Dermis microvascular lymphatic vessel endothelial cell (primary cell): ENCODE data around the gene TSPO2. TPM values are rescaled to one million over a fixed set of nuclear protein-coding genes. Genes with fewer than 3 reads are reported as not detected.
A peak's percentile ranks its signal among the peaks of the same experiment; 100 is the strongest.

Experiments
- DNase-seq, 2 donors: peaks; one replicate each; pipeline versions ENCODE4 v3.0.0 to v3.0.0-alpha.2; 2010; ENCODE audit warnings: low read depth in 2 of 2
- total RNA-seq: library from RNA; depleted of rRNA; stranded (reverse); fragments of >200 nt; gene quantifications from 2 replicates; pipeline ENCODE4 v1.2.1, GENCODE V29; 2014

The TSPO2 gene
- total RNA-seq, 1 donor from 2014 or later, result not detected

DNA sequence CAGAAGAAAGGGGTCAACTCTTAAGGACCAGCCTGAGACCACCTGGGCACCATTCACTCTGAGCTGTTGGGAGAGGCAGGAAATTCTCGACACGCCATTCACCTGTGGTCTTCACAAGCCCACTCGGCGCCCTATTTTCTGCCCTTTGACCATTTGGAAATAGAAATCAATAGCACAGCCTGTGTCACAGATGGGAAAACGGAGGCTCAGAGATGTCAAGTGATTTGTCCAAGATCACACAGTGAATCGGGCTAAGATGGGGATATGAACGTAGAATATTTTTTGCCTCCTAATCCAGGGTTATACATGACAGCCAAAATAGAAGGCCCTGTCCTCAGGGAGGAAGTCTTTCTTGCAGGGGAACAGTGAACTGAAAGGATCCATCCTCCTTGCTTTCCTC is 7.7 kb downstream of the TSPO2 start:
- no peak for DNase-seq

DNA sequence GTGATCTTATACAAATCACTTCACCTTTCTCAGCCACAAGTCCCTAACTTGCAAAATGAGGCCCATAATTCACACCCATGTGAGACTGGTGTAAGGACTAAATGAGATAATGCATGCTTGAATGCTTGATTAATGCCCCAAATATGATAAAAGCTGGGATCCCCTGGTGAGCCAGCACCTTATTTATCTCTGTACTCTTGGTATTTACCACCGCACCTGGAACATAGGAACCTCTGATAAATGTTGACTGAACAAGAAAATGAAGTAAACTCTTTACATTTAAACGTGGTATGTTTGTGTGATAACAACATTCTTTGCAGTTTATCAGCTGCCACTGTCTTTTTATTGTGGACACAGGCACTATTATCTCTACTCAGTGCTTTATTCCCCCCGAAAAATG is 8.3 kb downstream of the TSPO2 start:
- DNase-seq, result no peak

DNA sequence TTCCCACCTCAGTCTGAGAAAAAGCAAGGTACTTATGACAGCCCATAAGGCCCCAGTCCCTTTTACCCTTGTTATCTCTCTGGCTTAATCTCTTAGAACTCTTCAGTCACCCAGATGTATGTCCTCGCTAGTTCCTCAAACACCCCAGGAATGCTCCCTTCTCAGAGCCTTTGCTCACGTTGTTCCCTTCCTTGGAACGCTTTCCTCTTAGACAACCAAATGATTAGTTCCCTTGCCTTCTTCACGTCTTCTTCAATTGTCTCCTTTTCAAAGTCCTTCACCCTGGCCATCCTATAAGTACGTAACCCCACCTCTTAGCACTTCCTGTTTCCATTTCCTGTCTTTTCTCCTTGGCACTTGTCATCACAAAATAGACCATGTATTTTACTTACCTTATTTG is 9.6 kb downstream of the TSPO2 start:
- no peak for DNase-seq

DNA sequence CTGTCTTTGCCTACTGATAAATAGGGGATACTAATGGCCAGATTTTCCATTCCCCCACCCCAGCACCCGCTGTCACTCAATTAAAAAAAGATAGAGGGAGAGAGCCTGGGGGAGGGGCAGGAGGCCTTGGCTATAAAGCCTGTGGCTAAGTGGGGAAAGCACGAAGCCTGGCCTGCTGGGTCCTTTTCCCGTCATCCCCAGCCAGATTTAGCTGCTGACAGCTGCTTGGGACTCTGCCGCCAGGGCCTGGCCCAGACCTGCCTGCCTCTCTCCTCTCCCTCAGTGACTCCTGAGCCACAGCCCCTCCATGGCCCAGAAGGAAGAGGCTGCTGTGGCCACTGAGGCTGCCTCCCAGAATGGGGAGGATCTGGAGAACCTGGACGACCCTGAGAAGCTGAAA is 10.8 kb downstream of the TSPO2 start, which contains the start of gene APOBEC2:
APOBEC2 (plus strand) TSS at position 162 of the 400 bp plus-strand sequence; CDS start at position 308, 146 bp downstream.
- DNase-seq, result no peak

DNA sequence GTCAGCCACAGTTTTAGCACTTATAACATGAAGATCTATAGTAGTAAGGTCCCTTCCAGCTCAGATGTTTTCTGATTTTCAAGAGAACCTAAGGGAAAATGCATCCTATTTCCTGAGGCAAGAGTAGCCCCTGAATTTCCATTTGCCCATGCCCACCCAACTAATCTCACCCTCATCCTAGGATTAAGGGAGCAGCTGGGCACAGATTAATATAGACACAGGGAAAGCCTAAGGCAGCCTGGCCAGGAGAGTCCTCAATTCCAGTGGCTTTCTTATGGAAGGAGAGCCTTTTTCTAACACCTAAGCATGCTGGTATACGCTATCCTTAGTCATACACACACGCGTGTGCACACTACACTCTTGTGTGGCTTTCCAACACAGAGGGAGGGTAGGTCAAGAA is 12.2 kb downstream of the TSPO2 start:
- no peak for DNase-seq

DNA sequence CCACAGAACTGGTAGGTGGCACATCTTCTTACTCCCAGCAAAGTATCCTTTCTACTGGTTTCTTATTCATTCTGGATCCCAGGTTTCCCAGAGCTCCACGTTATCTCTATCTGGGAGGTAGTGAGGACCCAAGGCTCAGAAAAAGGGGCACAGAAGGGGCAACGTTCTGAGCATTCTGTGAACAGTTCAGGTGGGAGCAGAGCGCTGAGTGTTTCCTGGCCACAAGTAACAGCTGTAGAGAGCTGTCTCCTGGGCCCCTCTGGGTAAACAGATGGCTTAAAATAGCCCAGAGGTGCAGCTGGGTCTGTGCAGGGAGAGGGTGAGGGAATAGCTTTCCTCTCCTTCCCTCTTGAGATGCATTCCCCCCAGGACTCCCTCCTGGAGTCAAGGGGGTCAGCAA is 12.9 kb downstream of the TSPO2 start:
- no peak for DNase-seq

DNA sequence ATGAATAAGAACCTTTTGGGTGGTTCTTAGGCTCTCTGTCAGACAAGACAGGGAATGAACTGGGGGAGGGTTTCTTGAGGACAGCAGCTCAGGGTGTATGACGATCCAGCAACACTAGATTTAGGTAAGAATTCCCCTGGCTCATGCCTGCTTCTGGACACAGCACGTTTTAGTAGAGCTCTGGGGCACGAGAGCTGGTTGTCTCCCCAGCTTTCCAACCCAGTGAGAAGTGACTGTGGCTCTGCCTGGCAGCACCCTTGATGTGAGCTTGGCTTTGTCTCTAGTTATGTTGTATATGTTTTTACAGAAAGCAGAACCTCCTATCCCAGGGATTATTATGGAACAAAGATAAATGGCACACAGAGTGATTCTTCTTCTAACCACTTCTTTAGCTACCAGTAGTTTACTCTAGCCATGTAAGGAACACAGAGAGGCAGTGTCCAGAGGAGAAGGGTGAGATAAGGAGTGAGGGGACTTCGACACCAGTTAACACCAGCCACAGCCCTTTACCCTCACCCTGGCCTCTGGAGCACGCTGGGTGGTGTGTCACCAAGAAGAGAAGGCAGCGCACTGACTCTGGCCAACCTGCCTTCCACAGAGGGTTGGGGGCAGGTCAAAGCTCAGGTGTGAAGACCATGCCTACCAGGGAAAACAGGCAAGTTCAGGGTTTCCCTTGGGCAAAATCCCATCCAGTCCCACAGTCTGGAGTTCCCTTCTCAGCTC is 14.7 kb downstream of the TSPO2 start:
- DNase-seq, result no peak

DNA sequence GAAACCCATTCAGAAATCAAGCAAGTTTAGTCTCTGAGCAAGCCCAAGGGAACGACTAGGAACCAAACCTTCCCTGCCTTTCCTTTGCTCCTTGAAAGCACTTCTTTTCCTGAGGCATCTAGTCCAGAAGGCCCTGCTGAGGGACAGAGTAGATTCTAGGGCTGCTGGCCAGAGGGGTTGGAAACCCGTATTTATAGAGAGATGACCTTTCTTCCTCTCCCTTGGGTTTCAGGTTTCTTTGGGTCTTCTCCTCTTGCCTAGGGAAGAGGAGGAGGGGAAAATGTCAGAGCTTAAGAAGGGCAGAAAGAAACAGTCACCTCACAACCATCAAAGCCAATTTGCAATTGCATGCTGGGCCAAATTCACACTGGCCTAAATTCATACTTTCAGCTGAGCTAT is 16.5 kb downstream of the TSPO2 start:
- no peak for DNase-seq

DNA sequence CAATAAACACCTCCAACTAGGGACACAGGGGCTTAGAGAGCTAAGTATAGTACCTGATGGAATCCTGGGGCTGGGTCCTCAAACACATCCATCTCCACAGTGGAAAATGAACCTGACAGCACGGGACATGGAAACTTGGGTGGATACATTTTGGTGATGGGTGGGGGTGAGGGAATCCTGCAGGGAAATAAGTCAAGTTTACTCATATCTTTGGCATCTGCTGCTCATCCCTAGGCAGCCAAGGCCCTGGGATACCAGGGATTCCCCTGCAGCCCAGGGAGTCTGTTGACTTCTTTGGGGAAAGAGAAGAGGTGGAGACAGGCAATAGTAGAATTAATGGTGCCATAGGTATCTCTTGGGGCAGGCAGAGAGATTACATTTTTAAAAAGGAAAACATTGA is 17.3 kb downstream of the TSPO2 start:
- no peak for DNase-seq

DNA sequence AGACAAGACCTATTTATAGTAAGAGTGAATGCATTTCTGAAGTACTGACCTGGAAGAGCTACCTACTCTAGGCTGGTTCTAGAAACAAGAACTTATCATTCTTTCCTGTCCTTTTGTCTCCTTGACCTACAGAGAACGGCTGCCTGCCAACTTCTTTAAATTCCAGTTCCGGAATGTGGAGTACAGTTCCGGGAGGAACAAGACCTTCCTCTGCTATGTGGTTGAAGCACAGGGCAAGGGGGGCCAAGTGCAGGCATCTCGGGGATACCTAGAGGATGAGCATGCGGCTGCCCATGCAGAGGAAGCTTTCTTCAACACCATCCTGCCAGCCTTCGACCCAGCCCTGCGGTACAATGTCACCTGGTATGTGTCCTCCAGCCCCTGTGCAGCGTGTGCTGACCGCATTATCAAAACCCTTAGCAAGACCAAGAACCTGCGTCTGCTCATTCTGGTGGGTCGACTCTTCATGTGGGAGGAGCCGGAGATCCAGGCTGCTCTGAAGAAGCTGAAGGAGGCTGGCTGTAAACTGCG is 19.0 kb downstream of the TSPO2 start:
- DNase-seq, result no peak

DNA sequence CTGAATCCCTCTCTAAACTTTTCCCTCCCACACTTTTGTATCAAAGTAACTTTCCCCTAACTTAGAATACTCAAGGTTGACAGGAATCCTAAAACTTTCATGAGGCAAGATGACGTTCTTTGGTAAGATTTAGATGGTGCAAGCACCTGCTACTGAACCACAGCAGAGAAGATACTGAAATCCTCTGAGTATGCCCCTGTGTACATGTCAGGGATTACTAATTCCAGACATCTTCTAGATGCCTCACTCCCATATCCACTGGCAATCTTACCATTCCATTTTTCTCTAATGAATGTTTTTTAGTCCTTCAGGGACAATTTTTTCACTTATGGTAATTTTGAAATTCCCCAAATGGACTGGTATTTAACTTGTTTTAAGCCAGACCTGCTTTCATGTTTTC is 19.8 kb downstream of the TSPO2 start:
- DNase-seq, result no peak

DNA sequence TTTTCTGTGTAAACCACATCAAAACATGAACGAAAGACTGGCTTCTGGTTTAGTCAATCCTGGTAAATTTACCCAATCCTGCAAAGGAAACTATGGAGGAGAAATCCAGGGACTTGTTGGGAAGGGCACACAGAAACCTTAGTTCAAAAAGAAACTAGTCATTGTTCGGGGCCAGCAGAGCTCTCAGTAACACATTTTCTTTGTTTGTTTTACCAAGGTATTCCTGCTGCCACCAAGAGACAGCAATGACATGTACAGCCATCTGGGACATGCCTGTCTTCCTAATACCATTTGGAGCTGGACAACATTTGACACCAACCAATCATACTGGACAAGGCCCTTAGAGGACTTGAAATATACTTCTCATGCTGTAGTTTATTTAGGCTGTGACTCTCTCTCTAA is 21.6 kb downstream of the TSPO2 start:
- no peak for DNase-seq

DNA sequence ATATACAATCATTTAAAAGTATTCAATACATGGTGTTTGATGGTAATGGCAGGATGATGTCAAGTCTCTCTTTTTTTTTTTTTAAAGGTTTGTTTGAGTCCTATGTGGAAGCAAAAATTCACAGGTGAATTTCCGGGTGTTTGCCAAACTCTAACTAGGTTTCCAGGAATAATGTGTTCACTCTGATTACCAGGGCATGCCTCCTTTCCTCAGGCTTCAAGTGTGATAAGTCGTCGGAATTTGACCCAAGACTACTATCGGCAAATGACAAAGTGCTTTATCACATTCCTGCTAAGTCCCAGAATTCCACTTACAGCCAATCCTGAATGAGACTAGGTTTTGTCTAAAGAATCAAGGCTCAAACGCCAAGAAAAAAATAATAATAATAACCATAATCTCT is 22.6 kb downstream of the TSPO2 start:
- DNase-seq, result no peak

DNA sequence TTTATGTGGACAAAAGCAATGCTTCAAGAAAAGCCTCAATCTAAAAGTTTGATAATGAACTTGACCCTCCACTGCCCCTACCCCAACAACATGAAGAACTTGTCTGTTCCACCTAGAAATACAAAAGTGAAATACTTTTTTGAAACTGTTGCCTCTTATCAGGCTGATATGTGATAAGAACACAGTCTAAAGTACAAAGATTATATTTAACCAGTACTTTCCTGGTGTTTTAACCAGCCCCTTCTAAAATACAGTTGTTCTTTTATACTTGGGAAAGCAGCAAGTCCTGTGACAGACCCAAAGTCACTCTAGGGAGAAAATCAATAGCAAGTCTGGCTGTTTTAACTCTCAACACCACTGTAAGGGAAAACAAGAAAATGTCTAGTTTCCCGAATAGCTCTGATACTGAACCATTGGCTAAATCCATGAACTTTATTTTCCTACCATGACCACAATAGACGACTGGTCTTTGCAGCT is 23.3 kb downstream of the TSPO2 start:
- DNase-seq, result no peak

DNA sequence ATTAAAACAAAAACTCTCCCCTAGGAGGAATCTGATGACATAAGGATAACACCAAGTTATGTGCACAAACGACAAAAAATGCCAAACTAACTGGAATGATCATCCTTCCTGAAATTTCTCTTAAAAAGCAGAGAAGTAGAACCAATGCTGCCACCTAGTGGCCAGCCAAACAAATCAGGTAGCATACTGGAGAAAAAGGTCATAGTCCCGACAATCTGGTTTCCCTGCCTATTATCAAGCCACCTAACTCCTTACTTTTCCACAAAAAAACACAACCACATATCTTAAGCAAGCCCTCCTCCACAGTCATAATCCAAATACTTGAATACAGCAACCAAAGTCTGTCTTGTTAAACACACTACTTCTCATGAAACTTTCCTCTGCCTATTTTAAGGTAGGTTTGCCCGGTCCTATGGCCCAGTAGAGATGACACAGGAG is 24.6 kb downstream of the TSPO2 start:
- DNase-seq, result peak; percentile 79 to 85

DNA sequence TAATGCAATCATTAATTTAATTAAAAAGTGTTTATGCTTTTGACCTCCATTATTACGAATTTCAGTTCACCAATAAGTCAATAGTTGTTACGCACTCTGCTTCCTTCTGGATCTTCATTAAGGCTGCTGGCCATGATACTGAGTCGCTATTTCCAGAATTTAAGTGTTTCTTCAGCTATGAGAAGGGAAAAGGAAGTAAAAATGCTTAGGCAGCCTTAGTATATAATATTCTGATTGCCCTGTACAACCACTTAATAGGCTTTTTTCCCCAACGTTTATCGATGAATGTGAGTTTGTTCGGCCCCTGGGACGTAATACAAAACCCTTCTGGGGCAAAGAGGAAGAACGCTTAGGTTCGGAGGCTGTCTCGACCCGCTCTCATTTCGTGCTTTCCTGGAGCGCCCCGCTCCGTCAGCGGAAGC is 29.2 kb downstream of the TSPO2 start:
- DNase-seq, result peak in 1 of 2 donors; percentile 30

DNA sequence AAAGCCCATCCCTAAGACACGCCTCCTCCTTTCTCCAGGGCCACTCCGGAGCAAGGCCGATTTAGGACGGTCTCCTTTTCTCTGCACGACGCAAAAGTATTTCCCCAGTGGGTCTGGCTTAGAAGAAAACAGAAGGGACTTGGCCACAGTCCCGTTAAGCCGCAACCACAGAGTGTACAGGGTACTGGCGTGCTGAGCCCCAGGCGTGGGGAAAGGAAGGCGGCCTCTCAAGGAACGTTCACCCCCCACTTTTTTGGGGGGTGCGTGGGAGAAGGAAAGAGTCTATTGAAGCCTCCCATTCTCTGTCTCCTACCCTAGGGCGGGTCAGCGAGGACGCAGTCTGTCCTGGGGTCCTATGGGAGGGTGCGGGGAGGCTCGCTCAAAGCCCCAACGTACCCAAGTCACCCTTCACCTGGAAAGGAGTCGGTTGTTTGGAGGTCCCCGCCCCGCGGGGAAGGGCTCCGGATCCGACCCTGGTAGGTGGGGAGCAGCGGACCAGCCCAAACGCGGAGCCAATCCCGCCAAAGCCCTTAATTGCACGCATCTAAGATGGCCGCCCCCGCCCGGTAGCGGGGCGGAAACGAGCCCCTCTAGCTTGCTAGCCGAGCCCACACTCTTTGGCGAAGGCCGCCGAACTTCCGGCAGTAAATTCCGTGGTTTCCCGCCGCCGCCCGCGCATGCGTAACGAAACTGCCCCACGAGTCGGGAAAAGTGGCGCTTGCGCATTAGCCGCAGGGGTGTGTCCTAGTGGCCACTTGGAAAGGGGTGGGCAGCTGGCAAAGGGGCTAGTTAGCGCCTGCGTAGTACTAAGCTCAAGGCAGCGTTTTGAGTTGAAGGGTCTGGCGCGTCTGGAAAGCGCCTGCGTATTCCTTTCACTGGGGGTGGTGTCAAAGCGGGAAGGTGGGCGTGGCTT is 29.9 kb downstream of the TSPO2 start, which contains the start of gene OARD1:
OARD1 (minus strand) TSS at position 434 of the 913 bp plus-strand sequence. CDS start 722 bp downstream, outside the sequence.
- peak; percentile 99 to 100 for DNase-seq

DNA sequence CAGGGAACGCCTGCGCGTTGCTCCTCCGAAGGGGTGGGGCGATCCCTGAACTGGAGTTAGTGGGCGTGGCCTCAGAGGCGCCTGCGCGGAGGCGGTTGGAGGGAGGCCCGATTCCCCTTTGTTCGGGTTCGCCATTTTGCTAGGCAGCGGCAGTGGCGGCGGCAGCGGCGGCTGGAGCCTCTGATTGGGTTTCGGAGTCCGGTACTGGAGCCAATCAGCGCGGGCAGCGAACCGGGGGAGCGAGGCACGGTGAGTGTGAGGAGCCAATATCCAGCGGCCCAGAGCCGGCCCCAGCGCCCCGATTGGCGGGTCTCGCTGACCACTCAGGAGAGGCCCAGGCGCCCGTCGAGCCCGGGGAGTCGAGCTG is 30.6 kb downstream of the TSPO2 start, which contains the start of gene NFYA:
NFYA (plus strand) TSS at position 139 of the 367 bp plus-strand sequence. CDS start 6,116 bp downstream, outside the sequence.
- peak in 1 of 2 donors; percentile 99 for DNase-seq

DNA sequence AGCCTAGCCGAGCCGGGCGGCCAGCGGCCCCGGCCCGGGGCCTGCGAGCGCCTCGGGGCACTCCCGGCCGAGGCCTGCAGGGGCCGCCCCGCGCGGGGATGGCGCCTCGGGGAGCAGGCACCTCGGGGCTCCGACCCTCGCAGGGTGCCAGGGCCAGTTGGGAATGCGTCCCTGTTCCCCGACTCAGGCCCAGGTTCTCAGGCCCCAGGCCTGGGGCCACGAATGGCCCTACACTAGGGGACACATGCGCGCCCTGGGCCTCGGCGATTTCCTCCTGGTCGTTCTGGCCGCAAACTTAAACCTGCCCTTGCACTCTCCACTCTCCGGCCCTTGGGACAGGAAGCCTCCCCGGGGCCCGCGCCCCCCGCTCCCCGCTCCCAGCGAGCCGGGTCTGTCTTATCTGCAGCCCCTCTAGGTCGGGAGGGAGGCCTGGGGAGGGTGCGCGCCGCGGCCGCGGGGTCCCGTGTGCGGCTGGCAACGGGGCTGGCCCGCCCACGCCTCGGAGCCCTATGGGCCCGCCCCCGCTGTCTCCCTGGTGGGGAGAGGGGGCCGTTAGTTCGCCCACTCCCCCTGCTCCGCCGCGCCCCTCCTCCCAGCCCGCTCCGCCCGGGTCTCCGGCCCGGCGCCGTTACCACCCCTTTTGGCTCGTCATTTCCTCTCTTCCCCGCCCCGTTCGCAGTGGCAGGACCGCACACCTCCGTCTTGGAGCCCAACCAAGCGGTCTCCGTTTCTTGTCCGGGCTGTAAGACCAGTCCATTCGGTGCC is 31.1 kb downstream of the TSPO2 start:
- DNase-seq, result peak; percentile 62 to 91

DNA sequence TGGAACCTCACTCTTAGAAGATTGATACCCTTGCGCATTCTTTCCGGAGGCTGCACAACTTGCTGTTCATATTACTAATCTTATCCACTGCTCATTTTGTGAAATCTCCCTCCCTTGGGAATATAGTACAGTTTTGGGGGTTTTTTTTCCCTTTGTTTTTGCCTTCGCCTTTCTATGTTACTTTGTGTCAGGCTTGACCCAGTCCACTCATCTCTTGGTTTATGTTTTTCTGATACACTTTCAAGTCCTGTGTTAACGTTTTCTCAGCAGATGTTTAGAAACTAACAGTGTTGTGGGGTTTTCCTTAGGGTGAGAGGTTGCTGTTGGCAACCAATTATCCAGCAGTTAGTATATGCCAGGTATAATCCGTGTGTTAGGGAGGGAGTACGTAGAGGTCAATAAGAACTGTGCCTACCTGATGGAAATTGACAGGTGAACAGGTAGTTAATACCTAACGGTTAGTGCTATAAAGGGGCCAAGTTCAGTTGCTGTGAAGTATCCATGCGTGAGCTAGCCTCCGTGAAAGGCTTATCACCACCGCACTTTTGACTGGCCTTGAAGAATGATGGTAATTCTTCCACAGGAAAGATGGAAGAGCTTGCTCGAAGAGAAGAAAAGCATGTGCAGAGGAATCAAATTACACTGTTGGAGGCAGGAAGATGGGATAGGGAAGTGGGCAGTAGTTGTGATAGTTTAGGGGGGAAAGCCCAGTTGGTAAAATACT is 31.9 kb downstream of the TSPO2 start:
- DNase-seq, result peak in 1 of 2 donors; percentile 24
